Endodermal cell (in vitro differentiated cells): Measurements from ENCODE around the gene AJAP1. TPM values are rescaled to one million over a fixed set of nuclear protein-coding genes. Genes with fewer than 3 reads are reported as not detected.
A peak's percentile ranks its signal among the peaks of the same experiment; 100 is the strongest.

ENCODE experiments used
- DNase-seq: peaks from one replicate; pipeline ENCODE4 v3.0.0-alpha.2; 2017
- H3K27ac ChIP-seq: 2 replicates; pipeline ENCODE4 v1.5.1; 2013; ENCODE audit warnings: mild to moderate bottlenecking, low read depth, low read length, moderate library complexity
- H3K27me3 ChIP-seq: 2 replicates; pipeline ENCODE4 v1.6.1; 2013; ENCODE audit warnings: mild to moderate bottlenecking, low read length, moderate library complexity; ENCODE audit not compliant: insufficient read depth, control insufficient read depth, poor library complexity, severe bottlenecking
- H3K36me3 ChIP-seq: 2 replicates; pipeline ENCODE4 v1.7.0; 2013; ENCODE audit warnings: mild to moderate bottlenecking, low read length, moderate library complexity; ENCODE audit not compliant: control insufficient read depth, insufficient read depth
- H3K4me1 ChIP-seq: one replicate; pipeline ENCODE4 v1.7.0; 2013; ENCODE audit warnings: low read length; ENCODE audit not compliant: control insufficient read depth, insufficient read depth
- H3K4me3 ChIP-seq: 2 replicates; pipeline ENCODE4 v1.5.1; 2013; ENCODE audit warnings: mild to moderate bottlenecking, low read length, moderate library complexity
- H3K9ac ChIP-seq: 2 replicates; pipeline ENCODE4 v1.6.1; 2013; ENCODE audit warnings: mild to moderate bottlenecking, low read length, moderate library complexity; ENCODE audit not compliant: poor library complexity, severe bottlenecking; ENCODE audit errors: extremely low read depth
- H3K9me3 ChIP-seq: 2 replicates; pipeline ENCODE4 v1.6.1; 2013; ENCODE audit warnings: mild to moderate bottlenecking, low read length, moderate library complexity; ENCODE audit not compliant: control insufficient read depth
- H3K27ac Mint-ChIP-seq: 2 replicates; pipeline ENCODE4 v1.8.0; 2020; ENCODE audit warnings: mixed read lengths
- H3K27me3 Mint-ChIP-seq: 2 replicates; pipeline ENCODE4 v1.8.0; 2021; ENCODE audit warnings: mild to moderate bottlenecking, mixed read lengths; ENCODE audit not compliant: insufficient read depth
- H3K36me3 Mint-ChIP-seq: 2 replicates; pipeline ENCODE4 v1.8.0; 2020; ENCODE audit warnings: low read depth, mixed read lengths
- H3K4me1 Mint-ChIP-seq: 2 replicates; pipeline ENCODE4 v1.8.0; 2020; ENCODE audit warnings: mixed read lengths
- H3K4me3 Mint-ChIP-seq: 2 replicates; pipeline ENCODE4 v1.8.0; 2020; ENCODE audit warnings: mild to moderate bottlenecking, moderate library complexity, mixed read lengths
- H3K9me3 Mint-ChIP-seq: 2 replicates; pipeline ENCODE4 v1.8.0; 2020; ENCODE audit warnings: mild to moderate bottlenecking, mixed read lengths
- WGBS, 2 experiments: methylation state at CpG; one replicate each; pipeline versions ENCODE4 v1.1.5 to v1.1.7; 2013; ENCODE audit warnings: missing lambda C conversion rate in 2 of 2, mixed read lengths in 1 of 2; ENCODE audit not compliant: insufficient coverage in 1 of 2, insufficient read length in 1 of 2; 5-methylcytosine and 5-hydroxymethylcytosine counted together
- total RNA-seq, 2 donors: library from RNA; stranded (reverse); fragmentation: NEBNext Ultra II Directional in 1 of 2; extraction: Animal tissue kit (Norgen Biotek cat#: 25700) in 1 of 2; gene quantifications; 2 replicates in 1 of 2; 3 replicates in 1 of 2; pipeline ENCODE4 v1.2.1, GENCODE V29; 2021
- TF ChIP-seq, protein P1 (sequence below): fragments of 200-600 bp; sonication (generic); conservative IDR thresholded peaks from 2 replicates; pipeline ENCODE4 v1.5.0; 2021; ENCODE audit warnings: antibody characterized with exemption, mild to moderate bottlenecking

AJAP1 gene
- total RNA-seq, 2 donors from 2014 or later, result 19.4 to 22.1 TPM

DNA sequence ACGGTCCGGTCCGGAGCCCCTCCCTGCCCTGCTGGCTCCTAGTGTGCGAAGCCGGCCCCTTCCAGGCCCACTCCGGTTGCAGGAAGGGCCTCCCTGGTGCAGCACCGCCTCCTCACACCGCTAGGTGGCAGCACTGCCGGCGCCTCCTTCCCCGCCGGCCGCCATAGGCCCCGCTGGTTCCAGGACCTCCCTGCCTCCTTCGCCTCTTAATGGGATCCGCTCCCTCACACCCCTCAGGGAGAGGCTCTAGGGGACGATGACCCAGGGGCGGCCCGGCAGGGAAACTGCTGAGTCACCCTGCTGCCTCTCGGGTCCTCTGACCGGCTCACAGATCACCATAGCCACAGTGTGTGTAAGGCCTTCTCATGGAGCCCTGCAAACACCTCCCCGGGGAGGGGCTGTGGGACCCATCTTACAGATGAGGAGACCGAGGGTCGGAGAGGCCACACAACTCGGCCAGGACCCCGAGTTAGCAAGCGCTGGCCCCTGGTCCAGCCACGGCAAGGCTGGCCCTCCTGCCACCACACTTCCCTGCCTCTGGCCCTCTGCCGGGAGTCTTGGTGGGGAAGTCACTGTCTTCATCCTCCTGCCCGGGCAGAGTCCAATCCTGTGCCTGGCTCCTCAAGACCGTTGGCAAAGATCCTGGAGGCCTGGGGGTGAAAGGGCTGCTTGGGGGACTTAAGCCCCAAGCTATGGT is 1.6 kb upstream of the AJAP1 start:
- H3K4me3 Mint-ChIP-seq, result no peak overlapping the region
- H3K27ac Mint-ChIP-seq, result no peak overlapping the region
- peaks cover 15% of the 10 kb centered on the region for H3K27me3 ChIP-seq
- peaks cover 9% of the 10 kb centered on the region for H3K4me1 ChIP-seq
- peaks cover 31% of the 10 kb centered on the region for H3K27me3 Mint-ChIP-seq
- no peak overlapping the region for H3K27ac ChIP-seq
- H3K4me1 Mint-ChIP-seq, result peaks cover 21% of the 10 kb centered on the region
- H3K4me3 ChIP-seq, result no peak overlapping the region
- 32 to 48% methylated on average over 8 to 31 of the region's 31 CpGs for WGBS, 2 experiments
- no peak overlapping the region for H3K9ac ChIP-seq
- H3K9me3 ChIP-seq, result no peaks in the 10 kb centered on the region
- TF ChIP-seq, protein P1, sequence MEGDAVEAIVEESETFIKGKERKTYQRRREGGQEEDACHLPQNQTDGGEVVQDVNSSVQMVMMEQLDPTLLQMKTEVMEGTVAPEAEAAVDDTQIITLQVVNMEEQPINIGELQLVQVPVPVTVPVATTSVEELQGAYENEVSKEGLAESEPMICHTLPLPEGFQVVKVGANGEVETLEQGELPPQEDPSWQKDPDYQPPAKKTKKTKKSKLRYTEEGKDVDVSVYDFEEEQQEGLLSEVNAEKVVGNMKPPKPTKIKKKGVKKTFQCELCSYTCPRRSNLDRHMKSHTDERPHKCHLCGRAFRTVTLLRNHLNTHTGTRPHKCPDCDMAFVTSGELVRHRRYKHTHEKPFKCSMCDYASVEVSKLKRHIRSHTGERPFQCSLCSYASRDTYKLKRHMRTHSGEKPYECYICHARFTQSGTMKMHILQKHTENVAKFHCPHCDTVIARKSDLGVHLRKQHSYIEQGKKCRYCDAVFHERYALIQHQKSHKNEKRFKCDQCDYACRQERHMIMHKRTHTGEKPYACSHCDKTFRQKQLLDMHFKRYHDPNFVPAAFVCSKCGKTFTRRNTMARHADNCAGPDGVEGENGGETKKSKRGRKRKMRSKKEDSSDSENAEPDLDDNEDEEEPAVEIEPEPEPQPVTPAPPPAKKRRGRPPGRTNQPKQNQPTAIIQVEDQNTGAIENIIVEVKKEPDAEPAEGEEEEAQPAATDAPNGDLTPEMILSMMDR, result peak; percentile 99
- DNase-seq, result peak; percentile 89
- H3K9me3 Mint-ChIP-seq, result no peaks in the 10 kb centered on the region
- no peaks in the 10 kb centered on the region for H3K36me3 Mint-ChIP-seq
- H3K36me3 ChIP-seq, result no peaks in the 10 kb centered on the region

DNA sequence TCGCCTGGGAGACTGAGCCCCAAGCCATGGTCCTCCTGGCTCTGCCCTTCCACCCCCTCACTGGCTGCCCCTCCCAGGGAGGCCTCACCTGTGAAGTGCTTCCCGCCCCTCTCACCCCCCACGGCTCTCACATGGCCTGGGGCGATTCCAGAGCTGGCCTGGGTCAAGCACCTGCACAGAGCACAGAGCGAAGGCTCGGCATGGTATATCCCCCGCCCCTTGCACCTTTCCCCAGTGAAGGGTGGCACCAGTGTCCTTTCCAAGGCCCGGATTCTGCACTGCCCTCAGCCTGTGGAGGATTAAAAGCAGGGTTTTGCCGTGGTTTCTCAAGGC is 1.1 kb upstream of the AJAP1 start:
- no peaks in the 10 kb centered on the region for H3K36me3 Mint-ChIP-seq
- 19 to 41% methylated on average over 3 to 9 of the region's 9 CpGs for WGBS, 2 experiments

DNA sequence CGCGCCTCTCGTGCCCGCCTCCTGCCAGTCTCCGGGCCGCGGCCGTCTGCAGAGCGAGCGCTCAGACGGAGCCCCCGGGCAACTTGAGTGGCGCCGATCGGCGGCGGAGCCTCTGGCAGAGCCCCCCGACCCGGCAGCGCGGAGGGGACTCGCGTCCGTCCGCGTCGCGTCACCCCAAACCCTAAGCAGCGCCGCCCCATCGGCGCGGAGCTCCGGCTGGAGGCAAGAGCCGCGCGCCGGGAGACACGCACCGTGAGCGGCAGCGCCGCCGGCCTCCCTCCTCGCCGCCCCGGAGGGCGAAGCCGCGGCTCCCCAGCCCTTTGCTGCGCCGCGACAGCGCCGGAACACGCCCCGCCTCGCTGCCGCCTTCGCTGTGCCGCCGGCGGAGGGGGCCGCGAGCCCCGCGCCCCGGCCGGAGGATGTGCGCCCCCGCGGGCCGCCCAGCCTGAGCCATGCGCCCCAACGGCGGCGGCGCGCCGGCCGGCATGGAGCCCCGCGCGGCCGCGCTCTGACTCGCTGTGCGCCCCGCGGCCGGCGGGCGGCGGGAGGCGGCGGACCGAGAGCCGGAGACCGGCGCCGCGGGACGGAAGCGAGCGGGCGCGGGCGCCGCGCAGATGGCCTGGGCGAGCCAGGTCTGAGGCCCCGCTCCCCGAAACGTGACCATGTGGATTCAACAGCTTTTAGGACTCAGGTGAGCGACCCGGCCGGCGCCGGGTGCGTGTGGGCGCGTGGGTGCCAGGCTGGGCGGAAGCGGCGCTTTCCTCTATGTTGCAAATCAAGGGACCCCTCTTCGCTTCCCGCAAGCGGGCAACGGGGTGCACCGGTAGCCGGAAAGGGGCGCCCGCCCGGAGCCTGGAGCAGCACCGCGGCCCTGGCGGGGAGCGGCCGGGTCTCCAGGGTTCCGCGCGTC is 610 bp downstream of the AJAP1 start:
- 0 to 1% methylated on average over 46 to 142 of the region's 142 CpGs for WGBS, 2 experiments
- H3K4me1 Mint-ChIP-seq, result peaks cover 44% of the 10 kb centered on the region
- H3K36me3 ChIP-seq, result no peaks in the 10 kb centered on the region
- H3K4me3 Mint-ChIP-seq, result peak overlapping the region; percentile 60
- no peaks in the 10 kb centered on the region for H3K9me3 Mint-ChIP-seq
- no peaks in the 10 kb centered on the region for H3K36me3 Mint-ChIP-seq
- peaks cover 44% of the 10 kb centered on the region for H3K27me3 Mint-ChIP-seq
- H3K27me3 ChIP-seq, result peaks cover 15% of the 10 kb centered on the region
- no peaks in the 10 kb centered on the region for H3K9me3 ChIP-seq
- H3K4me1 ChIP-seq, result peaks cover 28% of the 10 kb centered on the region
- DNase-seq, result peak; percentile 71
- peak overlapping the region; percentile 76 for H3K4me3 ChIP-seq
- peak overlapping the region; percentile 38 for H3K9ac ChIP-seq
- no peak overlapping the region for H3K27ac Mint-ChIP-seq
- H3K27ac ChIP-seq, result no peak overlapping the region
- TF ChIP-seq, protein P1, result no peak

More for the DNA sequence above, 1.1 kb upstream of the AJAP1 start:
- H3K27ac ChIP-seq, result no peak overlapping the region
- peaks cover 15% of the 10 kb centered on the region for H3K27me3 ChIP-seq
- Mint-ChIP-seq H3K27me3 (peaks cover 36% of the 10 kb centered on the region), H3K27ac (no peak overlapping the region), H3K4me1 (peaks cover 26% of the 10 kb centered on the region), H3K9me3 (no peaks in the 10 kb centered on the region), H3K4me3 (peak overlapping the region; percentile 51)
- no peak overlapping the region for H3K9ac ChIP-seq
- TF ChIP-seq, protein P1, result no peak
- H3K4me3 ChIP-seq, result no peak overlapping the region
- peak; percentile 72 for DNase-seq
- H3K4me1 ChIP-seq, result peaks cover 13% of the 10 kb centered on the region
- no peaks in the 10 kb centered on the region for H3K9me3 ChIP-seq
- H3K36me3 ChIP-seq, result no peaks in the 10 kb centered on the region
